Measurements from ENCODE around the gene PICK1. TPM values are rescaled to one million over a fixed set of nuclear protein-coding genes. Genes with fewer than 3 reads are reported as not detected.

Gene PICK1
- total RNA-seq, 2 experiments from 2014 or later: 19.2 to 23.8 TPM

DNA sequence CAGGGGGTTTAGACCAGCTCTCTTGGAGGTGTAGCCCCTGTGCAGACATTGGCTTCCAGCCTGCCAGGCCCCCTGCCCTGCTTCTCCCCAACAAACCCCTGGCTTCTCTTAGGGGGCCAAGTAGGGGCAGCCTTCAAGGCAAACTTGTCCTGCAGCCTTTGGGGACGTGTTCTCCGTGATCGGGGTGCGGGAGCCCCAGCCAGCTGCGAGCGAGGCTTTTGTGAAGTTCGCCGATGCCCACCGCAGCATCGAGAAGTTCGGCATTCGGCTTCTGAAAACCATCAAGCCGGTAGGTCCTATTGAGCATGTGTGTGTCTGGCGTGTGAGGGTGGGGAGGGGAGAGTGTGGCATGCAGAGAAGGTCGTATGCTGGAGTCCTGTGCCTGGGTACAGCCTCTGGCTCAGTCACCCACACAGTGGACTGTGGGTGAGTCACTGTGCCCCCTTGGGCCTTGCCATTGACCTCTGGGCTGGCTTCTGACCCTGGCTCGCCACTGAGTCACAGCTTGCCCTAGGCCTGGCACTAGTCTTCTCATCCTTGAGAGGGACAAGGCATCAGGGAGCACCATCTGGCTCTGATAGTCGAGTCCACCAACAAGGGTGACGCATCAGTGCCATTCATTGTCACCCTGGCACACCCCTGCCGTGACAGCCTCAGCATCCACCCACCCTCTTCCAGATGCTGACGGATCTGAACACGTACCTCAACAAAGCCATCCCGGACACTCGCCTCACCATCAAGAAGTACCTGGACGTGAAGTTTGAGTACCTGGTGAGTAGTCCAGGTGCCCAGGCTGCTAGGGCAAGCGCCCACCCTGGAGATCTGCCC, 15.3 kb downstream of the PICK1 start:
- TF ChIP-seq, protein P1, sequence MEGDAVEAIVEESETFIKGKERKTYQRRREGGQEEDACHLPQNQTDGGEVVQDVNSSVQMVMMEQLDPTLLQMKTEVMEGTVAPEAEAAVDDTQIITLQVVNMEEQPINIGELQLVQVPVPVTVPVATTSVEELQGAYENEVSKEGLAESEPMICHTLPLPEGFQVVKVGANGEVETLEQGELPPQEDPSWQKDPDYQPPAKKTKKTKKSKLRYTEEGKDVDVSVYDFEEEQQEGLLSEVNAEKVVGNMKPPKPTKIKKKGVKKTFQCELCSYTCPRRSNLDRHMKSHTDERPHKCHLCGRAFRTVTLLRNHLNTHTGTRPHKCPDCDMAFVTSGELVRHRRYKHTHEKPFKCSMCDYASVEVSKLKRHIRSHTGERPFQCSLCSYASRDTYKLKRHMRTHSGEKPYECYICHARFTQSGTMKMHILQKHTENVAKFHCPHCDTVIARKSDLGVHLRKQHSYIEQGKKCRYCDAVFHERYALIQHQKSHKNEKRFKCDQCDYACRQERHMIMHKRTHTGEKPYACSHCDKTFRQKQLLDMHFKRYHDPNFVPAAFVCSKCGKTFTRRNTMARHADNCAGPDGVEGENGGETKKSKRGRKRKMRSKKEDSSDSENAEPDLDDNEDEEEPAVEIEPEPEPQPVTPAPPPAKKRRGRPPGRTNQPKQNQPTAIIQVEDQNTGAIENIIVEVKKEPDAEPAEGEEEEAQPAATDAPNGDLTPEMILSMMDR (conservative IDR thresholded peaks at IDR 0.05; ENCODE audit: low read length): no peak
- no peak for TF ChIP-seq EZH2phosphoT487 (IDR thresholded peaks at IDR 0.05; ENCODE audit: borderline replicate concordance, low read depth, low read length)
- no peak overlapping the region for H3K27ac ChIP-seq (ENCODE audit: low read depth, low read length, poor library complexity, severe bottlenecking)
- no peaks in the 10 kb centered on the region for H3K9me2 ChIP-seq (ENCODE audit: insufficient read depth, low read length)
- H3K36me3 ChIP-seq (ENCODE audit: insufficient read depth, low read length): no peaks in the 10 kb centered on the region
- H2AFZ ChIP-seq (ENCODE audit: low read length): no peak overlapping the region
- BruUV-seq (replicated peaks): no TSS peak
- H3K79me2 ChIP-seq (ENCODE audit: insufficient read depth, low read depth, low read length): no peaks in the 10 kb centered on the region
- H3K4me2 ChIP-seq (ENCODE audit: low read length): no peak overlapping the region
- no peak for DNase-seq (ENCODE audit: low spot score)
- intact Hi-C loops (cut with micrococcal nuclease; ENCODE audit: unreplicated experiment): no loop called here
- ChIA-PET CTCF (ENCODE audit: unreplicated experiment) (no interaction called here), POLR2A (no interaction called here)
- H4K20me1 ChIP-seq (ENCODE audit: insufficient read depth, low read length): no peaks in the 10 kb centered on the region
- H3K4me3 ChIP-seq (ENCODE audit: low read depth, low read length, poor library complexity, severe bottlenecking): no peak overlapping the region
- no peaks in the 10 kb centered on the region for H3K9me3 ChIP-seq (ENCODE audit: low read length)
- no peaks in the 10 kb centered on the region for H3K4me1 ChIP-seq (ENCODE audit: insufficient read depth, low read length, poor library complexity, severe bottlenecking)

DNA sequence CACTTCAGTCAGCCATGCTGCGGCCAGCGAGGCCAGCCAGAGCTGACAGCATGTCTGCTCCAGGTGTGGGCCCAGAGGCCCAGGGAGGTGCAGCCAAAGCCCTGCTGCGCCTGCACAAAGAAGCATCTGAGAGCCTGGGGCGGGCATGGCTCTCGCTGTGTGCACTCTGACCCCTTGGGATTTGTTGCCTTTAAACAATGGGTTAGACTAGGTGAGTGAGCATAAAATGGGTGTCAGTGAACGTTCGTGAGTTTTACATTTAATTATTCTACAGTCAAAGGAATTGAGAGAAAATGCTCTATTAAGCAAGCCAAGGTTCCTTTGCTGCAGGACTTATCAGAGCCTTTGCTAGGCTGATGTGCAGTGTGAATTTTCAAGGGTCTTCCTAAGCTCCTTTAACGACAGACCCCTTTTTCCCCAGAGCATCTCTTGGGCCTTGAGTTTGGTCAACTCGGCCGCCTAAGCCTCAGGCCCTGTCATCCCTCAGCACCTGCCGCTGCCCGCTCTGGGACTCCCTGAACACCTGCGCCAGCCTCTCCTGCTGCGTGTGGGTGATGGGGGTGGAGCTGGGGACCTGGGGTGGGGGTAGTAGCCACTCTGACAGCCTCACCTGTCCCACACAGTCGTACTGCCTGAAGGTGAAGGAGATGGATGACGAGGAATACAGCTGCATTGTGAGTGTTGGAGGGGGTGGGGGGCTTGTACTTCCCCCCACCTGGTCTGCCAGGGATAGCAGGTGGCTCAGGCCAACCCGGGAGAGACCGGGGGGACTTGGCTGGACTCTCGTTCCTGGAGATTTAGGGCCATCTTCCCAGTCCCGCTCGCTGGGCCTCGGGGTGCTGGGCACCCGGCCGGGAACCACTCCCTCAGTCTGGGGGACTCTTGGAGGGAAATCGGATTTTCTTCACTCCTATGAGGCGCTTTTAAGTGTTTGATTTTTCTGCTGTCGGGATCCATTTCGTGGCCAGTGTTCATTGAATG, 16.2 kb downstream of the PICK1 start:
- TF ChIP-seq, protein P1 (conservative IDR thresholded peaks at IDR 0.05; ENCODE audit: low read length): no peak
- TF ChIP-seq EZH2phosphoT487 (IDR thresholded peaks at IDR 0.05; ENCODE audit: borderline replicate concordance, low read depth, low read length): no peak
- no peaks in the 10 kb centered on the region for H4K20me1 ChIP-seq (ENCODE audit: insufficient read depth, low read length)
- no peak overlapping the region for H3K4me3 ChIP-seq (ENCODE audit: low read depth, low read length, poor library complexity, severe bottlenecking)
- POLR2A ChIA-PET: no interaction called here
- H3K9me3 ChIP-seq (ENCODE audit: low read length): no peaks in the 10 kb centered on the region
- no peak for DNase-seq (ENCODE audit: low spot score)
- CTCF ChIA-PET (ENCODE audit: unreplicated experiment): no interaction called here
- BruUV-seq (replicated peaks): no TSS peak
- no peaks in the 10 kb centered on the region for H3K4me1 ChIP-seq (ENCODE audit: insufficient read depth, low read length, poor library complexity, severe bottlenecking)
- H2AFZ ChIP-seq (ENCODE audit: low read length): no peak overlapping the region
- no peaks in the 10 kb centered on the region for H3K79me2 ChIP-seq (ENCODE audit: insufficient read depth, low read depth, low read length)
- no peaks in the 10 kb centered on the region for H3K36me3 ChIP-seq (ENCODE audit: insufficient read depth, low read length)
- intact Hi-C loops (cut with micrococcal nuclease; ENCODE audit: unreplicated experiment): no loop called here
- no peak overlapping the region for H3K4me2 ChIP-seq (ENCODE audit: low read length)
- no peak overlapping the region for H3K27ac ChIP-seq (ENCODE audit: low read depth, low read length, poor library complexity, severe bottlenecking)
- H3K9me2 ChIP-seq (ENCODE audit: insufficient read depth, low read length): no peaks in the 10 kb centered on the region

Measured in OCI-LY7 (cell line).